GM18951 (cell line): ENCODE data around the gene NMNAT3.

Experiments used
- POLR2A ChIP-seq: IDR thresholded peaks from 4 replicates; pipeline ENCODE4 v1.6.1; 2011; ENCODE audit warnings: mild to moderate bottlenecking; ENCODE audit not compliant: insufficient read length, insufficient read depth; ENCODE audit errors: extremely low read depth
- in situ Hi-C: fragments of 300-500 bp; cut with MboI; formaldehyde crosslinking; loops from one replicate; pipeline ENCODE4 v1.12.0; 2022; ENCODE audit warnings: low sequenced_read_pairs, mixed read lengths, inconsistent platforms; ENCODE audit not compliant: unreplicated experiment

The NMNAT3 gene

GRCh38 chr3:139668332-139668731 is 9.4 kb downstream of the NMNAT3 start:
- no peak for TF ChIP-seq POLR2A
- in situ Hi-C loops, result no loop called here

GRCh38 chr3:139664958-139665357 is 12.8 kb downstream of the NMNAT3 start:
- no peak for TF ChIP-seq POLR2A
- in situ Hi-C loops, result no loop called here

- no peak for TF ChIP-seq POLR2A
- in situ Hi-C loops, result no loop called here
Observed at GRCh38 chr3:139660269-139660668, 17.5 kb downstream of the NMNAT3 start.

- TF ChIP-seq POLR2A, result no peak
- in situ Hi-C loops, result no loop called here
Observed at GRCh38 chr3:139659511-139659910, 18.3 kb downstream of the NMNAT3 start.

- no peak for TF ChIP-seq POLR2A
- in situ Hi-C loops, result no loop called here
Observed at GRCh38 chr3:139657936-139658335, 19.8 kb downstream of the NMNAT3 start.

- in situ Hi-C loops, result no loop called here
- TF ChIP-seq POLR2A, result no peak
Observed at GRCh38 chr3:139657434-139657833, 20.3 kb downstream of the NMNAT3 start.

GRCh38 chr3:139655909-139656595 is 21.7 kb downstream of the NMNAT3 start:
- TF ChIP-seq POLR2A, result no peak

GRCh38 chr3:139654637-139655365 is 23.0 kb downstream of the NMNAT3 start:
- no peak for TF ChIP-seq POLR2A
- in situ Hi-C loops, result no loop called here

More at GRCh38 chr3:139655909-139656595, 21.7 kb downstream of the NMNAT3 start:
- in situ Hi-C loops, result no loop called here

GRCh38 chr3:139653582-139653981 is 24.2 kb downstream of the NMNAT3 start:
- in situ Hi-C loops, result no loop called here
- no peak for TF ChIP-seq POLR2A

- in situ Hi-C loops, result no loop called here
- TF ChIP-seq POLR2A, result no peak
Observed at GRCh38 chr3:139652561-139652960, 25.2 kb downstream of the NMNAT3 start.

GRCh38 chr3:139647866-139648435 is 29.8 kb downstream of the NMNAT3 start:
- in situ Hi-C loops, result no loop called here
- no peak for TF ChIP-seq POLR2A

- TF ChIP-seq POLR2A, result no peak
- in situ Hi-C loops, result no loop called here
Observed at GRCh38 chr3:139646512-139646911, 31.3 kb downstream of the NMNAT3 start.

- TF ChIP-seq POLR2A, result no peak
- in situ Hi-C loops, result no loop called here
Observed at GRCh38 chr3:139642996-139643395, 34.8 kb downstream of the NMNAT3 start.

- in situ Hi-C loops, result no loop called here
- no peak for TF ChIP-seq POLR2A
Observed at GRCh38 chr3:139640456-139640855, 37.3 kb downstream of the NMNAT3 start.

- in situ Hi-C loops, result no loop called here
Observed at GRCh38 chr3:139639662-139640061, 38.1 kb downstream of the NMNAT3 start.

More at GRCh38 chr3:139639662-139640061, 38.1 kb downstream of the NMNAT3 start:
- no peak for TF ChIP-seq POLR2A
